Neural progenitor cell (in vitro differentiated cells): ENCODE measurements around the gene FMN1.

Source experiments
- EZH2phosphoT487 ChIP-seq: fragments of 200-600 bp; sonication (generic); IDR thresholded peaks from 2 replicates; pipeline ENCODE4 v1.6.1; 2017; ENCODE audit warnings: antibody characterized with exemption
- TF ChIP-seq, protein P1 (sequence below): fragments of 200-600 bp; sonication (generic); IDR thresholded peaks from 2 replicates; pipeline ENCODE4 v1.5.1; 2017; ENCODE audit warnings: antibody characterized with exemption, mild to moderate bottlenecking

DNA sequence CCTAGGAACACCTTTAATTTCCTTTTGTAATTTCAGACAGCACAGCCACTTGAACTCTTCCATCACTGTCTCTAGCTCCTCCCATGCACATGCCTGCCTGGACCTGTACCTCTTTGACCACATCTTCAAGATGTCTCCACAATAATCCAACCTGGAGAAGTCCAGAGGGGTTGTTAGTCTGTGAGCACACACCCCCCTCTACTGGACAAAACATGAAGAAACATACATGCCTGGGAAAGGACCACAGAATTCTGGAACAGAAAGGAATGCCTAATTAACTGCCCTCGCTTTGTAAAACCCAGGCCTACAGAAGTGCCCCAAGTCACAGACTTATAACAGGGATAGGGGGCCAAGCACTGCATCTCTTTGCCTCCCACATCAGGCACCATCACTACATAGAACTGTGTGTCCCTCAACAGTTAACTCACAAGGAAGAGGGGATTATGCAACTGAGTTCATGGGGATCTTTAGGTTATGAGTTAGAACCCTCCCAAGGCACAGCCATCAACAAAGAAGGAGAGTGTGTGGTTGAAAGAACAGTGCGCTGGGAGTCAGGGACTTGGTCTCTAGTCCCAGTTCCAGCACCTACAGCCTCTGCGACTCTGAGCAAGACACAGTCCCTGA, 61.7 kb downstream of the FMN1 start:
- TF ChIP-seq, protein P1, sequence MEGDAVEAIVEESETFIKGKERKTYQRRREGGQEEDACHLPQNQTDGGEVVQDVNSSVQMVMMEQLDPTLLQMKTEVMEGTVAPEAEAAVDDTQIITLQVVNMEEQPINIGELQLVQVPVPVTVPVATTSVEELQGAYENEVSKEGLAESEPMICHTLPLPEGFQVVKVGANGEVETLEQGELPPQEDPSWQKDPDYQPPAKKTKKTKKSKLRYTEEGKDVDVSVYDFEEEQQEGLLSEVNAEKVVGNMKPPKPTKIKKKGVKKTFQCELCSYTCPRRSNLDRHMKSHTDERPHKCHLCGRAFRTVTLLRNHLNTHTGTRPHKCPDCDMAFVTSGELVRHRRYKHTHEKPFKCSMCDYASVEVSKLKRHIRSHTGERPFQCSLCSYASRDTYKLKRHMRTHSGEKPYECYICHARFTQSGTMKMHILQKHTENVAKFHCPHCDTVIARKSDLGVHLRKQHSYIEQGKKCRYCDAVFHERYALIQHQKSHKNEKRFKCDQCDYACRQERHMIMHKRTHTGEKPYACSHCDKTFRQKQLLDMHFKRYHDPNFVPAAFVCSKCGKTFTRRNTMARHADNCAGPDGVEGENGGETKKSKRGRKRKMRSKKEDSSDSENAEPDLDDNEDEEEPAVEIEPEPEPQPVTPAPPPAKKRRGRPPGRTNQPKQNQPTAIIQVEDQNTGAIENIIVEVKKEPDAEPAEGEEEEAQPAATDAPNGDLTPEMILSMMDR, result peak; percentile 78
- TF ChIP-seq EZH2phosphoT487, result no peak
